ENCODE data around the gene GINS2.

The GINS2 gene

GRCh38 chr16:85685251-85685650, 3.5 kb downstream of the GINS2 start:
- H4K20me1 ChIP-seq (ENCODE audit: insufficient read depth, low read length, poor library complexity, severe bottlenecking), result peaks cover 16% of the 10 kb centered on the region
- H3K9ac ChIP-seq (ENCODE audit: low read depth, low read length, poor library complexity, severe bottlenecking), result no peak overlapping the region
- no peaks in the 10 kb centered on the region for H3K27me3 ChIP-seq (ENCODE audit: insufficient read depth, low read length, poor library complexity, severe bottlenecking)
- no peaks in the 10 kb centered on the region for H3K9me3 ChIP-seq (ENCODE audit: insufficient read depth, low read depth, low read length)
- H3F3A ChIP-seq (ENCODE audit: low read depth), result no peaks in the 10 kb centered on the region
- peaks cover 62% of the 10 kb centered on the region for H3K79me2 ChIP-seq (ENCODE audit: insufficient read depth, low read length)
- no peak for TF ChIP-seq EZH2phosphoT487 (IDR thresholded peaks at IDR 0.05; ENCODE audit: borderline replicate concordance)
- TF ChIP-seq, protein P1, sequence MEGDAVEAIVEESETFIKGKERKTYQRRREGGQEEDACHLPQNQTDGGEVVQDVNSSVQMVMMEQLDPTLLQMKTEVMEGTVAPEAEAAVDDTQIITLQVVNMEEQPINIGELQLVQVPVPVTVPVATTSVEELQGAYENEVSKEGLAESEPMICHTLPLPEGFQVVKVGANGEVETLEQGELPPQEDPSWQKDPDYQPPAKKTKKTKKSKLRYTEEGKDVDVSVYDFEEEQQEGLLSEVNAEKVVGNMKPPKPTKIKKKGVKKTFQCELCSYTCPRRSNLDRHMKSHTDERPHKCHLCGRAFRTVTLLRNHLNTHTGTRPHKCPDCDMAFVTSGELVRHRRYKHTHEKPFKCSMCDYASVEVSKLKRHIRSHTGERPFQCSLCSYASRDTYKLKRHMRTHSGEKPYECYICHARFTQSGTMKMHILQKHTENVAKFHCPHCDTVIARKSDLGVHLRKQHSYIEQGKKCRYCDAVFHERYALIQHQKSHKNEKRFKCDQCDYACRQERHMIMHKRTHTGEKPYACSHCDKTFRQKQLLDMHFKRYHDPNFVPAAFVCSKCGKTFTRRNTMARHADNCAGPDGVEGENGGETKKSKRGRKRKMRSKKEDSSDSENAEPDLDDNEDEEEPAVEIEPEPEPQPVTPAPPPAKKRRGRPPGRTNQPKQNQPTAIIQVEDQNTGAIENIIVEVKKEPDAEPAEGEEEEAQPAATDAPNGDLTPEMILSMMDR (conservative IDR thresholded peaks at IDR 0.05; ENCODE audit: low read length), result no peak
- peaks cover 18% of the 10 kb centered on the region; the same call in 1 of the 2 replicates for H3K36me3 ChIP-seq (ENCODE audit: insufficient read depth, low read length)
- no peak overlapping the region for H3K4me3 ChIP-seq (ENCODE audit: low read length, poor library complexity, severe bottlenecking)
- H3K4me2 ChIP-seq (ENCODE audit: low read depth, low read length, poor library complexity, severe bottlenecking), result peak overlapping the region; percentile 87
- no peak overlapping the region for H2AFZ ChIP-seq (ENCODE audit: low read length)
- H3K4me1 ChIP-seq (ENCODE audit: insufficient read depth, low read length, poor library complexity, severe bottlenecking), result peaks cover 20% of the 10 kb centered on the region
- H3K9me2 ChIP-seq (replicated peaks; ENCODE audit: low read depth, low read length), result no peaks in the 10 kb centered on the region

DNA sequence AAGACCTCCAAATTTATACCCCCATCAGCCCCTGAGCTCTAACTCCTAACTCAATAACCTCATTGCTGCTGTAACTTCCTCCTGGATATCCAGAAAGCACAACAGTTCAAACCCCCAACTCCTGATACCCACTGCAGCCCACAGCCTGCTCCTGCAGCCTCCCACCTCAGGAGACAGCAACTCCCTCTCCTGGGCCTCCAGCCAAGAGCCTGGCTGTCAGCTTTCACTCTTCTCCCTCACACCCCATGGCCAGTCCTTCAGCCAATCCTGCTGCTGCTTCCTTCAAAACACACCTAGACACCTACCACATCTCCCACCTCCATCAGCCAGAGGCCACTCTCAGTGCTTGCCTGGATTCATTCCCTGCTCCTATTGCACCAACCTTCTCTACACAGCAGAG, 5.4 kb downstream of the GINS2 start:
- TF ChIP-seq, protein P1 (conservative IDR thresholded peaks at IDR 0.05; ENCODE audit: low read length), result no peak
- no peak for TF ChIP-seq EZH2phosphoT487 (IDR thresholded peaks at IDR 0.05; ENCODE audit: borderline replicate concordance)
- Histone ChIP-seq H3K9me3 (ENCODE audit: insufficient read depth, low read depth, low read length) (no peaks in the 10 kb centered on the region), H3F3A (ENCODE audit: low read depth) (no peaks in the 10 kb centered on the region; the same call in 1 of the 2 replicates), H2AFZ (ENCODE audit: low read length) (no peak overlapping the region), H3K4me2 (ENCODE audit: low read depth, low read length, poor library complexity, severe bottlenecking) (peak overlapping the region; percentile 37), H3K36me3 (ENCODE audit: insufficient read depth, low read length) (peaks cover 37% of the 10 kb centered on the region; the same call in 1 of the 2 replicates), H3K9ac (ENCODE audit: low read depth, low read length, poor library complexity, severe bottlenecking) (no peak overlapping the region), H4K20me1 (ENCODE audit: insufficient read depth, low read length, poor library complexity, severe bottlenecking) (peaks cover 16% of the 10 kb centered on the region), H3K4me1 (ENCODE audit: insufficient read depth, low read length, poor library complexity, severe bottlenecking) (peaks cover 20% of the 10 kb centered on the region), H3K79me2 (ENCODE audit: insufficient read depth, low read length) (peaks cover 60% of the 10 kb centered on the region), H3K9me2 (replicated peaks; ENCODE audit: low read depth, low read length) (no peaks in the 10 kb centered on the region), H3K4me3 (ENCODE audit: low read length, poor library complexity, severe bottlenecking) (no peak overlapping the region), H3K27me3 (ENCODE audit: insufficient read depth, low read length, poor library complexity, severe bottlenecking) (no peaks in the 10 kb centered on the region)

GRCh38 chr16:85682516-85682915, 6.2 kb downstream of the GINS2 start:
- TF ChIP-seq, protein P1 (conservative IDR thresholded peaks at IDR 0.05; ENCODE audit: low read length), result no peak
- TF ChIP-seq EZH2phosphoT487 (IDR thresholded peaks at IDR 0.05; ENCODE audit: borderline replicate concordance), result no peak
- H3K9me3 ChIP-seq (ENCODE audit: insufficient read depth, low read depth, low read length), result no peaks in the 10 kb centered on the region
- H3K9ac ChIP-seq (ENCODE audit: low read depth, low read length, poor library complexity, severe bottlenecking), result no peak overlapping the region

More at GRCh38 chr16:85682516-85682915, 6.2 kb downstream of the GINS2 start:
- Histone ChIP-seq H3K9me2 (replicated peaks; ENCODE audit: low read depth, low read length) (no peaks in the 10 kb centered on the region), H3K4me3 (ENCODE audit: low read length, poor library complexity, severe bottlenecking) (no peak overlapping the region), H3K36me3 (ENCODE audit: insufficient read depth, low read length) (peaks cover 46% of the 10 kb centered on the region), H4K20me1 (ENCODE audit: insufficient read depth, low read length, poor library complexity, severe bottlenecking) (peaks cover 16% of the 10 kb centered on the region), H3F3A (ENCODE audit: low read depth) (no peaks in the 10 kb centered on the region; the same call in 1 of the 2 replicates), H3K4me2 (ENCODE audit: low read depth, low read length, poor library complexity, severe bottlenecking) (peak overlapping the region; percentile 22), H3K79me2 (ENCODE audit: insufficient read depth, low read length) (peaks cover 52% of the 10 kb centered on the region), H3K27me3 (ENCODE audit: insufficient read depth, low read length, poor library complexity, severe bottlenecking) (no peaks in the 10 kb centered on the region), H2AFZ (ENCODE audit: low read length) (no peak overlapping the region), H3K4me1 (ENCODE audit: insufficient read depth, low read length, poor library complexity, severe bottlenecking) (peaks cover 17% of the 10 kb centered on the region)
